GM18951 (cell line): ENCODE data around the gene MEIS1.
"Not testable (repeated sequence)": the region's sequence is repeated elsewhere in the genome, so short reads cannot be mapped to it uniquely, and the experiment has no call there.

ENCODE experiments used
- POLR2A ChIP-seq: IDR thresholded peaks from 4 replicates; pipeline ENCODE4 v1.6.1; 2011; ENCODE audit warnings: mild to moderate bottlenecking; ENCODE audit not compliant: insufficient read length, insufficient read depth; ENCODE audit errors: extremely low read depth
- in situ Hi-C: fragments of 300-500 bp; cut with MboI; formaldehyde crosslinking; loops from one replicate; pipeline ENCODE4 v1.12.0; 2022; ENCODE audit warnings: low sequenced_read_pairs, mixed read lengths, inconsistent platforms; ENCODE audit not compliant: unreplicated experiment

Gene MEIS1

DNA sequence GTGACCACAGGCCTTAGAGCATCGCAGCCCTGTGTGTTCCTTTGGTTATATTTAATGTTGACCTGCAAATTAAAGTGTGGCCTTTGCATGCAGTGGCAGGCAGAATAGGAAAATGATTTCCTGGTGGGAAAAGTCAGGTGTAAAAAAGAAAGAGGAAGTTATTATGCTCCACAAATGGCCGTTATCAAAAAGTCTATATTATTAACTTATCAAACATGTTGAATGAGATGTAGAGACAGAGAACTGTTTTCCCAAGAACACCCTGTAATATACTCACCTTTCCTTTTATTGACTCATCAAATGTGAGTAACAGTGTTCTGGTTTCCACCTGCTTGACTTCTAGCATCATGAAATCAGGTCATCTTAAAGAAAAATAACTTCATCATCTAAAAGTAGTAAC is 35.3 kb downstream of the MEIS1 start:
- in situ Hi-C loops, result no loop called here
- TF ChIP-seq POLR2A, result no peak

DNA sequence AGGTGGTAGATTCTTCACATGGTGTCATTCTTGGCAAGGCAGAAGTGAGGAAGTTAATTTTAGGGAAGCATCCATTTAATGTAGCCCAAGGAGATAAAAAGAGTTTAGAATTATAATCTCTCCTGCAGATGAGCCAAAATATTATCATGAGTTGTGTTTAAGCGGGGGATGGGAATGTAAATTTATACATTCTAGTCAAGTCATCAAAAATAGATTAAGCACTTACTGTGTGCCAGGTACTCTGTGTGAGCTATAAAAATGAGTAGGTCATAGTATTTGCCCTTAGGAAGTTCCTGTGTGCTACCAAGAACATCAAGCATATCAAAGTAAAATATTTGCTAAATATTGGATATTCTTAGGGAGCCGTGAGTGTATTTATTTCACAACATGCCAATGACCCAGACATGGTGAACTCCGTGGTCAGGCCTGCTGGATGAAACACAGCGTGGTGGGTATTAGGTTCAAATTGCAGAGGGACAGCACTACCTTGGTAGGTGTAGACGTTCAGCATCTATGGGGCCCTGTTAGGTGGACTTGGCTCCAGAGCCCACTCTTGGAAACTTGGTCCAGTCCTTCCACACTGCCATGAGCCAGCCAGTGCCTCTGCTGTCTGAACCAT is 37.4 kb downstream of the MEIS1 start:
- in situ Hi-C loops, result no loop called here
- TF ChIP-seq POLR2A, result no peak

DNA sequence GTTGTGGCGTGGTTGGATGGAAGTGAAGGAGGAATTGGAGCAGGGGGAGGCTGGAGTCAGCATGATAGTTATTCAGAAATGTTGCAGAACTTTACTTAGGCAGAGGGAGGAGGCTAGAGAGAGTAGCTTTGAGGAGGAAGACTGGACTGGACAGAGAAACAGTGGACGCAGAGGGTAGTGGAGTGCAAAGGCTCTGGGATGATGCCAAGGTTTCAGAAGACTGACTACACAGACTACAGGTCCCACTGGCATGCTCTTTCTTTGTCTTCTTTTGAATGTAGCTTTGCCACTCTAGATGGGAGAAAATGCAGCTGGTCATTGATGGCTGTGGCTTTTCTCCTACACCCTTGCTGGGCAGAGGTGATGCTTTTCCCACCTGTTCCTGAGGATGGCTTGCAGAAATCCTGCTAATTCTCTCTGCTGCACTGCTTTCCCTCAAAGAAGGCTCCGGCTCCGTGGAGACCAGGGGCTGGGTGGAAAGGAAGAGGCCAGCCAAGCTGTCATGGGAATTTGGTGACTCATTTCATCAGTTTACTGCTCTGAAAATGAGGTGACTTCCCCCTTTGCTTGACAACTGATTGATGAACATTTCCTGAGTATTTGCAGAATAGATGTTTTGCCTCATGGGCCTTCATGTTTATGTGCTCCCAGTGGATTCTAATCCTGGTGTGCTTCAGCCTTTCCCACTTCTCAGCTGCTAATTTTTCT is 42.4 kb downstream of the MEIS1 start:
- TF ChIP-seq POLR2A, result no peak
- in situ Hi-C loops, result no loop called here

DNA sequence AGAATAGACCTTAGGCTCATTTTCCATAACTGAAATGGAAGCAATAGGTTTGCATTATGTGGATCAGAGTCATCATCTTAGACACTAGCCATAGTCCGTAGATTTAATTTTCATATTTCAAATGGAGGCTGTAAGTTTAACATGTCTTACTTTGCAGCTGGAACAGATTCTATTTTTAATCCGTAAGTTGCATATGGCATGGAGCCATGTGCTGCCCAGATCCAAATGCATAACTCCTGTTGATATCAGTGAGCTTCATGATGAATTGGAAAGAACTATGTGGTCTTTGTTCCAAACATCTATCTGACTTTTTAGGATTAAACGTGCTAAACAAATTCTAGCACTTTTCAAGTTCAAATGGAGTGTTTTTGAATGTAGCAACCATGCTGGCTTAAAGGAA is 43.4 kb downstream of the MEIS1 start:
- no peak for TF ChIP-seq POLR2A
- in situ Hi-C loops, result no loop called here

DNA sequence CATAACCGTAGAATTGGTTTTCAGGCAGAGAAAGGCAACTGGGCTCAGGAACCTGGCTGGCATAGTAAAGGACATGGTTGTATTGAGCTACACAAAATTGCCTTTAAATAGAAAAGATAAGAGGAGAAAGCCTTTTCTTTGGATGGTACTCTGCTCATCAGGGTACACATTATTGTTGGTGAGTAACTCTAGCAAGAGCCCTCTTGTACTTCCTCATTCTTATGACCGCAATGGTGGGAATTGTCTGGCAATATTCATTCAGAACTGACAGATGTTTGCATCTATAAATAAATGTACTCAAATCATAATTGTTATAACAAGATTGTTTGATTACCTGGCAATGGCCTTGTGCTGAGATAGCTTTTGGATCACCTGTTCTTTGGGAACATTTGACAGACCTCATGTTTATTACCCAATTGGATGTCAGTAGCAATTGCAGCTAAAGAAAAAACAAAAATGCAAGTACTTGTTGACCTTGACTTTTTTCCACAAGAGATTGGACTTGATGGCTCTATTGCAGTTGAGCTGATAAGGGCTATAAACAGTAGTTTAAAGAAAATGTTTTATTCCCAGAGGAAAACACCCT is 43.9 kb downstream of the MEIS1 start:
- TF ChIP-seq POLR2A, result no peak
- in situ Hi-C loops, result no loop called here

DNA sequence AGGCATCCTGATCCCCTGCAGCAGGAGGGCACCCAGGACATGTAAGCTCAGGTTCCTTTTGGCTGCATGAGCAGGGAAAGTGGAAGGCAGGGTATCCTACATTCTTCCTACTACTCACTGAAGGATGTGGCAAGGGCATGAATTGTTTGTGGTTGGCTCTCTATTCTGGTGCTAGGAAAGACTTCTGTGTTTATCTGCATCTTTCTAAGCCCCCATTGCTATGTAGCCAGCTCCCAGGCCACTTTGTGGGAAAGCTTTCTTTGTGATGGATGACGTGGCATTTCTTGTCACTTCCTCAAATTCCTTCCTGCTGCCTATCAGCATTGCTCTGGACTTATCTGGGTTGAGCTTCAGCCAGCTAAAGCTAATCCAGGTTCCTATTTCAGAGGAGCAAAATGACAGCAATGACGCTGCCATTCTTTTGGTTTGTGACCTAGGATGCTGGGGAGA is 46.2 kb downstream of the MEIS1 start:
- no peak for TF ChIP-seq POLR2A
- in situ Hi-C loops, result no loop called here

DNA sequence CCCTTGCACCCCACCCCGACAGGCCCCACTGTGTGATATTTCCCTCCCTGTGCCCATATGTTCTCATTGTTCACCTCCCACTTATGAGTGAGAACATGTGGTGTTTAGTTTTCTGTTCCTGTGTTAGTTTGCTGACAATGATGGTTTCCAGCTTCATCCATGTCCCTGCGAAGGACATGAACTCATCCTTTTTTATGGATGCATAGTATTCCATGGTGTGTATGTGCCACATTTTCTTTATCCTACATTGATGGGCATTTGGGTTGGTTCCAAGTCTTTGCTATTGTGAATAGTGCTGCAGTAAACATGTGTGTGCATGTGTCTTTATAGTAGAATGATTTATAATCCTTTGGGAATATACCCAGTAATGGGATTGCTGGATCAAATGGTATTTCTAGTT is 50.3 kb downstream of the MEIS1 start:
- in situ Hi-C loops, result not testable (repeated sequence)

DNA sequence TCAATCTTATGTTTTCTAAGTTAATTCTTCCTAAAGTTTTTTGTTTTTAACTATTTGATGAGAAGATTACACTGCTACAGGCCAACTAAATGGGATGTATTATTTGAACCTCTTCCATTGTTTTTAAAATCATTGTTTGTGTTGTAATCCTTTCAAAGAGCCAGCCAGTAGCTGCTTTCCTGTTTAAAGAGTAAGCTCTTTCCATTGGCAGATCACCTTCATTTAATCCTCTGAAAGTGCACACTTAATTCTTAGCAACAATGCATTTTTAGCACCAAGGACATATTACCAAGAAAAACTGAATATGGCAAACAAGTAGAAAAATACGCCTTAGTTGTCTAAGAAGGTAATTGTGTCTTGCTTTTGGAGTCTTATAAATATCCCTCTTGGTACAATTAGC is 54.0 kb downstream of the MEIS1 start:
- TF ChIP-seq POLR2A, result no peak

DNA sequence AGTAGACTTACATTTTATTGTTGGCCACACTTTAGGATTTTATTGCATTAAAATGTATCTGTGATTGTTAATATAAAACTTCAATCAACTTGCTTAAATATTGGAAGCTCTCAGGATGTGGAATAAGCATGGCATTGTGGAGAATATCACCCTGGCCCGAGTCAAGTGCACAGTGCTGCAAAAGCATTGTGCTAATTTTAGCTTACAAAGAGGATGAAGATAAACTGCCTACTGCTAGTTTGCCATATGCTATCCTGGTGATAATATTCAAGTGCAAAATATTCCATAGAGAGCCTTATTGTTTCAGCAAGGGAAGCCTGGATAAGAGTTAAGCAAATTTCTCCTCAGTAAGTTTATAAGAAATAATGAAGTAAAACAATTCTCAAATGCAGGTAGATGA is 54.5 kb downstream of the MEIS1 start:
- no peak for TF ChIP-seq POLR2A
- in situ Hi-C loops, result no loop called here

More for the DNA sequence above, 54.0 kb downstream of the MEIS1 start:
- in situ Hi-C loops, result no loop called here

DNA sequence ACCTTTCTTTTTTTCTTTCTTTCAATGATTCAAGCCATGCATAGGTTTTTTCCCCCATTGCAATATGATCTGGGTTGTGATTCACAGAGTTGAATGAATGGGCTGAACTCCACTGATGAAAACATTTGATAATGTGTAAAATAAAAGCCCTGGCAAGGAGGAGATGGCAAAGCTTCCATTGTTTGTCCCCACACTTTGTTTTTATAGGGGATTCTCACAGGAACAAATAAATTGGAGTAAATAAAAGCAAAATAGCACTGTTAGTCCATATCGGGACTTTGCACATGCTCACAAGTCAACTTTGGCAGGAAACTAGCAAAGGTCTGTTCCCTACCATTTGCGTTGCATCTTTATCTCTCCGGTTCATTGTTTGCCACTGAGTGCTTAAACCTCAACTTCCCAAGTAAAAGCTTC is 55.7 kb downstream of the MEIS1 start:
- no peak for TF ChIP-seq POLR2A
- in situ Hi-C loops, result no loop called here

DNA sequence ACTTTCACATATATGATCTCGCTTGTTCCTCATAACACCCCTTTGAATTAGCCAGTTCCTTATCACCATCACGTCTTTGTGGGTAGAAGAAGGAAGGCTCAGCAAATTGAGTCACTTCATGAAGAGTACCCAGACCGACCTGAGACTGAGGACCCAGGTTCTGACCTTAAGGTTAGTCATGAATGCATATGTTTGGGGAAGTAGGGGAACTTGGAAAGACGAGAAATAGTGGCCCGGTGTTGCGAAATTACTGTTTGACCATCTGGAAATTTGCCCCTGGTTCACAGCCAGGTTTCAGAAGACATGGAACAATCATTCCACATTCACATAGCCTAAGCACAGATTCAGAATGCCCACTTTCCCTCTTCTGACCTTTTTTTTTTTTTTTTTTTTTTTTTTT is 59.8 kb downstream of the MEIS1 start:
- in situ Hi-C loops, result no loop called here

DNA sequence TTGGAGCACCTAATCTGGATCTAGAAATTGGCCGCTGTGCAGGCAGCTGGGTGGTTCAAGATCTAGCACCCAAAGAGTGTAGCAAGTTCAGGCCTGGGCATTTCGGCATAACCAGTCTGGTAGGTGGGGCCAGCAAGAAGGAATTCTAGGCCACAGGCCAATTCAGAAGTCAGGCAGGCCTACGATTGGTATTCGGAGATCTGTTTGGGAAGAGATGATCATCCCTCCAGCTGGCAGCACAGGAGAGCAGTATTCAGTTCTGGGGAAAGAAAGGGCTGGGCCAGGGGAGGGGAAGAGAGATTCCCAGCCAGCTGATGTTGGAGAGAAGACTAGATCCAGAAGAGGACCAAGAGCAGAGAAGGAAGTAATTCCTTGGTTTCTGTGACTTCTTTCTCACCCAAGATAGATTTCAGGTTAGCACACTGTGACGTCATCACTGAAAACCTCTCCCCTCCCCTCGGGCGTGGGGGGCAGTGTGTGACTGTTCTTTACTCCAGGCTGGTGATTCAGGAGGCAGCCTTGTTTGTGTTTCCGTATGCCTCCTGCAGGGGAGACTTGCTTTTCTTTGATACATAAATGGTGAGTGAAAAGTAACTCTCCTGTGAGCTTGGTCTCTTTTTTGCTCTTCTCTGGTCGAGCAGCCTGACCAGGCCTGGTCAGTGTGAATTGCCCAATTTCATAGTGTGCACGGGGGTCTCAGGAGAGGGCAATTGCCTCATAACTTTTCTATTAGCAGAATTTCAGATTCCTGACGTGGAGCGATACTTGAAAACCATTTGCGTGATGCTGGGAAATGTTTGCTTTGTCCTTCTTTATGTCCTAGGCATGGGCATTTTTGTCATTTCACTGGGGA is 61.1 kb downstream of the MEIS1 start:
- in situ Hi-C loops, result no loop called here
- TF ChIP-seq POLR2A, result no peak

More for the DNA sequence above, 59.8 kb downstream of the MEIS1 start:
- TF ChIP-seq POLR2A, result no peak

DNA sequence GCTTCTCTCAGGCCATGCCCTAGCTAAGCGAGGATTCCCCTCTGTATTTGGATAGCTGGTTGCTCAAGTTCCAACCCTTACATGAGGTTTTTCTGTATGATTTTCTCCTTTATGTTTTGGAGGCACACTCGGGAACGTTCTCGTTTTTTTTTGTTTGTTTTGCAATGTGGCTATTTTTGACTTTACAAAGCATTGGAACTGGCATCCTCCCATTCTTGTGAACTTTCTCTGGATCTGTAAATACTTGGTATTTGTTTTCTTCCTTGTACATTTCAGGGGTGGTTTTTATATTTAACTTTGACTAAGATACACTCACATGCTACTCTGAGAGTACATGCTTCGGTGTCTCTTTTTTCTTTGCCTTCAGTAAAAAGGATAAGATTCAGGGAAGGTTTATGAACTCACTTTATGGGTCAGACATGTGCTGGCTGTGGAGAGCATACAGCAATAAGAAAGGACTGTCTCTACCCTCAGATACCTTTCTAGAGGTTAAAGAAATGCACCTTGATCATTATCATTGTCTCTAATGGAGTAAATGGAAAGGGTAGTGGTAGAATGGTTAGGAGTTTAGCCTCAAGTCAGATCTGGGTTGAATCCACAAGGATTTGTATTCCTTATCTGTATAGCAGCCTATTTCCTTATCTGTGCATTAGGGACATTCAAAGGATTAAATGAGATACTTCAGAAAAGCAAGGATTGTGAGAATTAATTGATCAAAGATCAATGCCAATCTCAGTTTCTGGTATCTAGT is 61.9 kb downstream of the MEIS1 start:
- in situ Hi-C loops, result no loop called here

More for the DNA sequence above, 61.9 kb downstream of the MEIS1 start:
- TF ChIP-seq POLR2A, result no peak
